ENCODE results near the gene STX12.

Gene STX12

DNA sequence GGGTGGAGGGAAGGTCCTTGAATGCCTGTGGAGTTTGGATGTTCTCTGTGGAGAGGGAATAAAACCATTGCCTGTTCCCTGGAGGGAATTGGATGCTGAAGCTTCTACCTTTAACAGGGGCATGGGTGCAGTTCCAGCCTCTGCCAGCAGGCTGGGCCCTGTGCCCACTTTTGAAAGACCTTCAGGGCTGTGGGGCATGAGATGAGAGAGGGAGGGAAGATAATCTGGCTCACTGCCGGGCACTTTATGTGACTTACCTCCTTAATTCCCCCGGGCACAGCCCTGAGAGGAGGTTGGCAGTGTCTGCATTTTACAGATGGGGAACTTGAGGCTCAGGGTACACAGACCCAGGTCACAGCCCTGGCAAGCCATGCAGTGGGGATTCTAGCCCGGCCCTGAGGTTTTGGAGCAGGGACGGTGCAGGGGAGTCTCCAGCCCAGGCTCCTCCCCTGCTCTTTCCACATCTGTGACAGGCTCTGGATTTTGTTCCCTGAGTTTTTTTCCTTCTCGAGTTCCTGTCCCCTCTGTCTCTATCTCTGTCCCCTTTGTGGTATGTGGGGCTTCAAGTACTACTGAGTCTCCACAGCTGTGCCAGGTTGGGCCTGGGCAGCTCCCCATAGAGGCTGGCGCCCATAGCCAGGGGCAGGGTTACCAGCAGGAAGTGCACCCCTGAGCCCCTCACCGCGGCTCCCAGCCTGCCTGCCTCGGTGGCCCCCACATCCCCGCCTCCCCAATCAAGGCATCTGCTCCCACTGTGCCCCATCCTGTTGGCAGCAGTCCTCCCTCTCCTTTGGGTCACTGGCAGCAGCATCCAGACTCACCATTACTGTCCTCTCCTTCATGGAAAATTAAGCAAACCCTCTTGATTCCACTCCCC, 85.3 kb downstream of the STX12 start:
- TF ChIP-seq, protein P1, sequence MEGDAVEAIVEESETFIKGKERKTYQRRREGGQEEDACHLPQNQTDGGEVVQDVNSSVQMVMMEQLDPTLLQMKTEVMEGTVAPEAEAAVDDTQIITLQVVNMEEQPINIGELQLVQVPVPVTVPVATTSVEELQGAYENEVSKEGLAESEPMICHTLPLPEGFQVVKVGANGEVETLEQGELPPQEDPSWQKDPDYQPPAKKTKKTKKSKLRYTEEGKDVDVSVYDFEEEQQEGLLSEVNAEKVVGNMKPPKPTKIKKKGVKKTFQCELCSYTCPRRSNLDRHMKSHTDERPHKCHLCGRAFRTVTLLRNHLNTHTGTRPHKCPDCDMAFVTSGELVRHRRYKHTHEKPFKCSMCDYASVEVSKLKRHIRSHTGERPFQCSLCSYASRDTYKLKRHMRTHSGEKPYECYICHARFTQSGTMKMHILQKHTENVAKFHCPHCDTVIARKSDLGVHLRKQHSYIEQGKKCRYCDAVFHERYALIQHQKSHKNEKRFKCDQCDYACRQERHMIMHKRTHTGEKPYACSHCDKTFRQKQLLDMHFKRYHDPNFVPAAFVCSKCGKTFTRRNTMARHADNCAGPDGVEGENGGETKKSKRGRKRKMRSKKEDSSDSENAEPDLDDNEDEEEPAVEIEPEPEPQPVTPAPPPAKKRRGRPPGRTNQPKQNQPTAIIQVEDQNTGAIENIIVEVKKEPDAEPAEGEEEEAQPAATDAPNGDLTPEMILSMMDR (IDR thresholded peaks at IDR 0.05; ENCODE audit: borderline replicate concordance, control extremely low read depth, extremely low read depth, insufficient read depth, missing control alignments): peak; percentile 91
- peak; percentile 85 for DNase-seq (ENCODE audit: low spot score)
- in situ Hi-C loops (cut with MboI; ENCODE audit: low sequenced_read_pairs, unreplicated experiment): loop anchor here (10.0 kb wide), 1 partner anchor 126 kb away; no protein-coding TSS in a partner anchor

DNA sequence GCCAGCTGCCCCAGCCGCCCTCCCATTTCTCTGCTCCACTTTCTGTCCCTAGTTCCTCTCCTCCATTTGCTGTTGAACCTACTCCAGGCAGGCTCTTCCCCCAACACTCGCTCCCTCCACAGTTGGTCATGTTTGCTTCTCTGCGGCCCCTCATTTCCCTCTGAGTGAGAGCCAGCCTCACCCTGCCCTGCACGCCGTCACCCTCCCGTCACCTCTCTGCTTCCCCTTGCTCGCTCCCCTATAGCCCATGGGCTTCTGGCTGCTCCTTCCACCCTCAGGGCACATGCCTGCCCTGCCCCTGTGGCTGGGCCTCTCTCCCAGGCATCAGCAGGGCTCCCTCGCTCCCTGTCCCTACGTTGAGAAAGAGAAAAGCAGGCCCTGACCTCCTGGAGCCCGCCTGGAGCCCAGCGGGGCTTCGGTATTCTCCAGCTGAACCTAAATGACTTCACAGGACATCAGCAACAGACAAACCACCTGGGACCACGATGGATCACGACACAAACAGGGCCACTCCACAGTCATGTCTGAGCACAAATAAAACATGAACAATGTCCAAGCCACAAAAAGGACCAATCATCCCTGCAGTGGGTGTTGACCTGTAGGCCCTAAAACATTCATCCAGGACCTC, 86.0 kb downstream of the STX12 start:
- TF ChIP-seq, protein P1 (IDR thresholded peaks at IDR 0.05; ENCODE audit: borderline replicate concordance, control extremely low read depth, extremely low read depth, insufficient read depth, missing control alignments): no peak
- no peak for DNase-seq (ENCODE audit: low spot score)
- in situ Hi-C loops (cut with MboI; ENCODE audit: low sequenced_read_pairs, unreplicated experiment): loop anchor here (10.0 kb wide), 1 partner anchor 126 kb away; no protein-coding TSS in a partner anchor

DNA sequence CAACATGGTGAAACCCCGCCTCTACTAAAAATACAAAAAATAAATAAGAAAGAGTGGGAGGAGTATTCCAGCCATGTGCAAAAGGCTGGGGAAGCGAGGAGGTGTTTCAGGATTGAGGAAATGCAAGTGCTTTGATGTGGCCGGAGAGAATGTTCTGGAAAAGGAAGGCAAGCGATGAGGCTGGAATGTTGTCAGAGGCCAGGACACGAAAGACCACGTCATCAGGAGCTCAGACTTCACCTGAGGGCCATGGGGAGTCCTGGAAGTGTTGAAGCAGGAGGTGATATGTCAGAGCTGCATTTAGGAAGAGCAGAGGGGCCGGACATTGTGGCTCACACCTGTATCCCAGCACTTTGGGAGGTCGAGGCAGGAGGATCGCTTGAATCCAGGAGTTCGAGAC, 88.4 kb downstream of the STX12 start:
- no peak for DNase-seq (ENCODE audit: low spot score)
- TF ChIP-seq, protein P1 (IDR thresholded peaks at IDR 0.05; ENCODE audit: borderline replicate concordance, control extremely low read depth, extremely low read depth, insufficient read depth, missing control alignments): no peak
- in situ Hi-C loops (cut with MboI; ENCODE audit: low sequenced_read_pairs, unreplicated experiment): no loop called here

DNA sequence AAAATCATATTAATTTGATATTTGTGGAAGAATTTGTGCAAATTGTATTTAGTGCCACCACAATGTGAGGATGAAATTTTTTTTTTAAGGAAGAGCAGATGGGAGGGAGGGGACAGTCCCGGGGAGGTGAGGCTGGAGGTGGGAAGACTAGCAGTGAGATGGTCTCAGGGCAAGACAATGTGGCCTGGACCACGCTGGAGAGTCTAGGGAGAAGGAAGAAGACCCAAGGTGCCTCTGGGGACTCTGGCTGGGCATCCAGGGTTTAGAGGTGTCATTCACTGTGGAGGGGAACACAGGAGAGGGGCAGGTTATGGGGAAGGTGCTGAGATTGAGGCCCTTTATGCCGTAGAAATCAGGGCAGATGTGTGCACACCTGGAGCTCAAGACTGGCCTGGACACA, 89.0 kb downstream of the STX12 start:
- TF ChIP-seq, protein P1 (IDR thresholded peaks at IDR 0.05; ENCODE audit: borderline replicate concordance, control extremely low read depth, extremely low read depth, insufficient read depth, missing control alignments): no peak
- DNase-seq (ENCODE audit: low spot score): no peak
- in situ Hi-C loops (cut with MboI; ENCODE audit: low sequenced_read_pairs, unreplicated experiment): no loop called here

DNA sequence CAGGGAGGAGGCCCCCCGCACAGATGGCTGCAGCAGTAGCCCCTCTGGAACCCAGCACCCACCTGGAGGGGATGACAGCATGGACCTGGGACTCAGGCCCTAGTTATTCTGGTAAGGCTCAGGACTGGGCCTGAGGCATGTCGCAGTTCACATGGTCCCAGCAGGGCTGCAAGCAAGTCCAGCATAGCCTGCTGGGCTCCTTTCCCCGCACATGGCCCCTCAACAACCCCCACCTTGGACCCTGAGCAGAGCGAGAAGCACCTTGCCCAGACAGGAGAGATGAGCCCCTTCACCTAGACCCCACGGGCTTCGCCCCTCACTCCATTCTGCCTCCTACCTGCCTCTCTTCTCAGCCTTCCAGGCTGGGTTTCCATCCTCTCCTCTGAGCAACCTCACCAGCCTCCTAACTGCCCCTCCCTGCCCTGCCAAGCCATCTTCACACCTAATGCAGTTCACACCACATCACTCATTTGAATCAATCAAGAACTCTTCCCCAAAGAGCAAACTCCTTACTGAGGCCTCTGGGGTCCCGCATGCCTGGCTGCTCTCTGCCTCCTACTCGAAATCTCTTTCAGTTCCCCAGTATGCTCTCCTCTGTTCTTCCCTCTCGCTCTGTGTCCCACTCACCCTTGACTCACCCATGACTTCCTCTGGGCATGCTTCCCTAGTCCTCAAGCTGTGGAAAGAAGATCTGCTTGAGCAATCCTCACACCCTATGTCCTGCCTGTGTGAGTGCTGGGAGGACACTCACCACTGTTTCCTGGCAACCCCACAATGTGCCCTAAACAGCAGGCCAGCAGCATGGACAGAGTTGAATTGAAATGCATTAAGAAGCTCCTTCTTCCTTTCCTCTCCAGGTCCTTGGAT, 89.9 kb downstream of the STX12 start:
- peak; percentile 50 for DNase-seq (ENCODE audit: low spot score)
- TF ChIP-seq, protein P1 (IDR thresholded peaks at IDR 0.05; ENCODE audit: borderline replicate concordance, control extremely low read depth, extremely low read depth, insufficient read depth, missing control alignments): no peak
- in situ Hi-C loops (cut with MboI; ENCODE audit: low sequenced_read_pairs, unreplicated experiment): no loop called here

DNA sequence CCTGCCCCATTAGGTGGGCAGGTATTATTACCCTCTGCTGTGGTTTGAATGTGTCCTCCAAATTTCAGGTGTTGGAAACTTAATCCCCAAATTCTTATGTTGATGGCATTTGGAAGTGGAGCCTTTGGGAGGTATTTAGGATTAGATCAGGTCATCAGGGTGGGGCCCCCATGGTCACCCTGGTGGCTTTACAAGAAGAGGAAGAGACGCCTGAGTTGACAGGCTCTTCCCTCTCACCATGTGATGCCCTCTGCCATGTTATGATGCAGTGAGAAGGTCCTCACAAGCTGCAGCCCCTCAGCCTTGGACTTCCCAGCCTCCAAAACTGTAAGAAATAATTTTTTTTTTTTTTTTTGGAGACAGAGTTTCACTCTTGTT, 90.5 kb downstream of the STX12 start:
- in situ Hi-C loops (cut with MboI; ENCODE audit: low sequenced_read_pairs, unreplicated experiment): no loop called here
- TF ChIP-seq, protein P1 (IDR thresholded peaks at IDR 0.05; ENCODE audit: borderline replicate concordance, control extremely low read depth, extremely low read depth, insufficient read depth, missing control alignments): no peak
- DNase-seq (ENCODE audit: low spot score): no peak
